GM19043 (cell line): Measurements from ENCODE around the gene ECE1.
A peak's percentile ranks its signal among the peaks of the same experiment; 100 is the strongest.

ENCODE experiments used
- ATAC-seq: cut with Tn5 transposase; IDR thresholded peaks from one replicate; pipeline ENCODE4 v1.9.1; 2021; ENCODE audit warnings: low read depth; ENCODE audit not compliant: unreplicated experiment

ECE1 gene

GRCh38 chr1:21289700-21290545, at the start of gene ECE1:
TSS of gene ECE1 (minus strand) at chr1:21290463. CDS start at chr1:21290414, 49 bp downstream.
- no peak for ATAC-seq

GRCh38 chr1:21339356-21340229, 49.3 kb upstream of the ECE1 start:
- no peak for ATAC-seq

GRCh38 chr1:21338573-21339355, 48.5 kb upstream of the ECE1 start:
- ATAC-seq, result no peak

GRCh38 chr1:21337928-21338572, 47.8 kb upstream of the ECE1 start:
- ATAC-seq, result no peak

- no peak for ATAC-seq
These were observed 47.2 kb upstream of the ECE1 start for GRCh38 chr1:21337454-21337927.

GRCh38 chr1:21337010-21337437, 46.8 kb upstream of the ECE1 start:
- ATAC-seq, result no peak

- ATAC-seq, result no peak
These were observed 45.5 kb upstream of the ECE1 start for GRCh38 chr1:21335750-21336224.

- ATAC-seq, result no peak
These were observed 44.9 kb upstream of the ECE1 start for GRCh38 chr1:21335088-21335691.

- ATAC-seq, result peak; percentile 87
These were observed 44.2 kb upstream of the ECE1 start for GRCh38 chr1:21334214-21335087.

- ATAC-seq, result no peak
These were observed 43.6 kb upstream of the ECE1 start for GRCh38 chr1:21333824-21334213.

GRCh38 chr1:21332554-21333311, 42.5 kb upstream of the ECE1 start:
- ATAC-seq, result no peak

- ATAC-seq, result no peak
These were observed 41.7 kb upstream of the ECE1 start for GRCh38 chr1:21331752-21332478.

GRCh38 chr1:21330544-21330943, 40.3 kb upstream of the ECE1 start:
- ATAC-seq, result no peak

- no peak for ATAC-seq
These were observed 39.1 kb upstream of the ECE1 start for GRCh38 chr1:21329209-21329844.

- no peak for ATAC-seq
These were observed 37.5 kb upstream of the ECE1 start for GRCh38 chr1:21327566-21328323.

- no peak for ATAC-seq
These were observed 36.6 kb upstream of the ECE1 start for GRCh38 chr1:21326861-21327344.
